GM21825 (cell line): Measurements from ENCODE around the gene CKB.

Experiments
- ATAC-seq: cut with Tn5 transposase; IDR thresholded peaks from one replicate; pipeline ENCODE4 v1.9.1; 2021; ENCODE audit warnings: mild to moderate bottlenecking, moderate library complexity; ENCODE audit not compliant: unreplicated experiment

CKB gene

GRCh38 chr14:103492156-103492925 is 30.3 kb downstream of the CKB start:
- ATAC-seq = no peak

DNA sequence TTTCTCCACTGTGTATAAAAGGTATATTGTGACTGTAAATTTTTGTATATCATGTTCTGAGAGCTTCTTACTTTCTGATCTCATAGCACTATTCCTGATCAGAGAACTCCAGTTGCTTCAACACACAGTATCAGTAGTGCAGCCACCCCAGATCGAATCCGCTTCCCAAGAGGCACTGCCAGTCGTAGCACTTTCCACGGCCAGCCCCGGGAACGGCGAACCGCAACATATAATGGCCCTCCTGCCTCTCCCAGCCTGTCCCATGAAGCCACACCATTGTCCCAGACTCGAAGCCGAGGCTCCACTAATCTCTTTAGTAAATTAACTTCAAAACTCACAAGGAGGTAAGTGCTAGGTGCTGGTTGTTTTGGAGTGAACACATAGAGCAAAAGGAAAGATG is 30.9 kb downstream of the CKB start:
- no peak for ATAC-seq

- no peak for ATAC-seq
These were observed 33.0 kb downstream of the CKB start for GRCh38 chr14:103489621-103490020.

GRCh38 chr14:103488960-103489359 is 33.7 kb downstream of the CKB start:
- no peak for ATAC-seq

- no peak for ATAC-seq
These were observed 34.6 kb downstream of the CKB start for GRCh38 chr14:103488071-103488470.

DNA sequence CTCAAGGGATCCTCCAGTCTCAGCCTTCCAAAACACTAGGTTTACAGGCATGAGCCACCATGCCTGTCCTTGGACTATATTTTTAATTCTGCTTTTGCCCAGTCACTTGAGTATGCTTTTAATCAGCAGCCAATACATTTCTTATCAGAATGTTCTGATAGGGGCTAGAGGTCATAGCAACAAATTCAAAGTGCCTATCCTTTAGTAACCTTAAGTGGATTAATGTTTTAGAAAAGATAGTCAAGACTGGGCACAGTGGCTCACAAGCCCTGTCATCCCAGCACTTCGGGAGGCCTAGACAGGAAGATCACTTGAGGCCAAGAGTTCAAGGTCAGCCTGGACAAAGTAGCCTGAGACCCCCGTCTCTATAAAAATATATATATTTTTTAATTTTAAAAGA is 37.1 kb downstream of the CKB start:
- ATAC-seq = no peak

DNA sequence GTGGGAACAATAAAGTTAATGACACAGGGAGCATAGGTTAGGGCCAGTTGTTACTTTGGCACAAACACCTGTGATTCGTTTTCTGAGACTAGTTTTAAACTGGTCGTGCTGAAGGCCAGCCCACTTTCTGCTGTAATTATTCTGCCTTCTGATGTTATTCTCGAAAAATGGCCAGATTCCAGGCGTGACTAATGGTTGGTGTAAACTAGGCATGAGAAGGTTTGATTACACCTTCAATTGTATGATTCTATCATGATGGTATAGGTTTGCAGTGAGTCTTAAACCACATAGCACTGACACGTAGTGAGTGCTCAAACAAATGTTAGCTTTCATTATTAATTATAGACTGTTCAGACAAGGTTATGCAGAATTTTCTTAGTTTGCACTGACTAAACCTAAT is 39.0 kb downstream of the CKB start:
- ATAC-seq = no peak

GRCh38 chr14:103480595-103480994 is 42.0 kb downstream of the CKB start:
- ATAC-seq = peak; percentile 86

GRCh38 chr14:103476631-103477030 is 46.0 kb downstream of the CKB start:
- no peak for ATAC-seq

- no peak for ATAC-seq
These were observed 46.6 kb downstream of the CKB start for GRCh38 chr14:103476065-103476464.

DNA sequence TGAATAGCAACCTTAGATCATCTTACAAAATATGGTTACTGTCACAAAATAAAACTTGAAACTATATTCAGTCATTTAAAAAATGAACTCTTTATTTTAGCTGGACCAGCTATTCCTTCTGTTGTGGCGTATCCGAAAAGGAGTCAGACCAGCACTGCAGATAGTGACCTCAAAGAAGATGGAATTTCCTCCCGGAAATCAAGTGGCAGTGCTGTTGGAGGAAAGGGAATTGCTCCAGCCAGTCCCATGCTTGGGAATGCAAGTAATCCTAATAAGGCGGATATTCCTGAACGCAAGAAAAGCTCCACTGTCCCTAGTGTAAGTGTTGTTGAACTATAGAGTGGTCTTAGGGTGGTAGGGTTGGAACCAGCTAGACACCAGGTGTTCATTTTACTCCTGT is 47.7 kb downstream of the CKB start:
- no peak for ATAC-seq

- no peak for ATAC-seq
These were observed 49.7 kb downstream of the CKB start for GRCh38 chr14:103472939-103473338.
